Type B pancreatic cell (in vitro differentiated cells): Measurements from ENCODE around the gene TELO2. TPM values are rescaled to one million over a fixed set of nuclear protein-coding genes. Genes with fewer than 3 reads are reported as not detected.

Experiments used
- DNase-seq: peaks from one replicate; pipeline ENCODE4 v3.0.0; 2021; ENCODE audit warnings: mixed read lengths; ENCODE audit not compliant: unreplicated experiment; ENCODE audit errors: extremely low spot score
- H3K27ac Mint-ChIP-seq: 2 replicates; pipeline ENCODE4 v1.8.0; 2021; ENCODE audit warnings: mild to moderate bottlenecking, mixed read lengths
- H3K27me3 Mint-ChIP-seq: 2 replicates; pipeline ENCODE4 v1.8.0; 2021; ENCODE audit warnings: mixed read lengths
- H3K36me3 Mint-ChIP-seq: 2 replicates; pipeline ENCODE4 v1.8.0; 2021; ENCODE audit warnings: mixed read lengths
- H3K4me1 Mint-ChIP-seq: one replicate; pipeline ENCODE4 v1.8.0; 2021; ENCODE audit warnings: mixed read lengths; ENCODE audit not compliant: unreplicated experiment
- H3K4me3 Mint-ChIP-seq: 2 replicates; pipeline ENCODE4 v1.8.0; 2021; ENCODE audit warnings: mild to moderate bottlenecking, mixed read lengths
- H3K9me3 Mint-ChIP-seq: 2 replicates; pipeline ENCODE4 v1.8.0; 2021; ENCODE audit warnings: mixed read lengths
- total RNA-seq: library from RNA; stranded (reverse); gene quantifications from 2 replicates; pipeline ENCODE4 v1.2.1, GENCODE V29; 2021; ENCODE audit warnings: low replicate concordance
- TF ChIP-seq, protein P1 (sequence below): fragments of 200-600 bp; sonication (generic); conservative IDR thresholded peaks from 2 replicates; pipeline ENCODE4 v1.5.0; 2021; ENCODE audit warnings: antibody characterized with exemption, mild to moderate bottlenecking

The TELO2 gene
- total RNA-seq, 1 donor from 2014 or later: 65.4 TPM

DNA sequence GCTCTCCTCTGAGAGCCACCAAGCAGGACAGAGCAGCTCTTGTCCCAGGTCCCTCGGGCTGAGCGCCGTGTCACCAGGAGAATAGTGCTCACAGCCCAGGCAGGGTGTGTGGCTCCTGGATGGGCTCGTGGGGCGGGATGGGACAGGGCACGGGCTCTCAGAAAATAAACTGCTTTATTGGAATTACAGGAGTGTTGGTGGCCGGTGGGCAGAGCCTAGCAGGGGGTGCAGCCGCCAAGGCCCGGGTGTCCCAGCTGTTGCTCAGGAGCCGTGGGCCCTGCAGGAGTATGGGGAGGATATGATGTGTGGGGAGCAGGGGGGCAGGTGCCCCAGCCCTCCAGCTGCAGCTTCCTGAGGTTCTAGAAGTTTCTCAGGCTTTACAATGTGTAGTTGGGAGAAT is 17.1 kb downstream of the TELO2 start:
- Mint-ChIP-seq H3K4me3 (no peak overlapping the region), H3K27me3 (no peaks in the 10 kb centered on the region), H3K27ac (no peak overlapping the region), H3K36me3 (peaks cover 13% of the 10 kb centered on the region), H3K4me1 (no peaks in the 10 kb centered on the region), H3K9me3 (no peaks in the 10 kb centered on the region)
- TF ChIP-seq, protein P1, sequence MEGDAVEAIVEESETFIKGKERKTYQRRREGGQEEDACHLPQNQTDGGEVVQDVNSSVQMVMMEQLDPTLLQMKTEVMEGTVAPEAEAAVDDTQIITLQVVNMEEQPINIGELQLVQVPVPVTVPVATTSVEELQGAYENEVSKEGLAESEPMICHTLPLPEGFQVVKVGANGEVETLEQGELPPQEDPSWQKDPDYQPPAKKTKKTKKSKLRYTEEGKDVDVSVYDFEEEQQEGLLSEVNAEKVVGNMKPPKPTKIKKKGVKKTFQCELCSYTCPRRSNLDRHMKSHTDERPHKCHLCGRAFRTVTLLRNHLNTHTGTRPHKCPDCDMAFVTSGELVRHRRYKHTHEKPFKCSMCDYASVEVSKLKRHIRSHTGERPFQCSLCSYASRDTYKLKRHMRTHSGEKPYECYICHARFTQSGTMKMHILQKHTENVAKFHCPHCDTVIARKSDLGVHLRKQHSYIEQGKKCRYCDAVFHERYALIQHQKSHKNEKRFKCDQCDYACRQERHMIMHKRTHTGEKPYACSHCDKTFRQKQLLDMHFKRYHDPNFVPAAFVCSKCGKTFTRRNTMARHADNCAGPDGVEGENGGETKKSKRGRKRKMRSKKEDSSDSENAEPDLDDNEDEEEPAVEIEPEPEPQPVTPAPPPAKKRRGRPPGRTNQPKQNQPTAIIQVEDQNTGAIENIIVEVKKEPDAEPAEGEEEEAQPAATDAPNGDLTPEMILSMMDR: no peak
- no peak for DNase-seq

DNA sequence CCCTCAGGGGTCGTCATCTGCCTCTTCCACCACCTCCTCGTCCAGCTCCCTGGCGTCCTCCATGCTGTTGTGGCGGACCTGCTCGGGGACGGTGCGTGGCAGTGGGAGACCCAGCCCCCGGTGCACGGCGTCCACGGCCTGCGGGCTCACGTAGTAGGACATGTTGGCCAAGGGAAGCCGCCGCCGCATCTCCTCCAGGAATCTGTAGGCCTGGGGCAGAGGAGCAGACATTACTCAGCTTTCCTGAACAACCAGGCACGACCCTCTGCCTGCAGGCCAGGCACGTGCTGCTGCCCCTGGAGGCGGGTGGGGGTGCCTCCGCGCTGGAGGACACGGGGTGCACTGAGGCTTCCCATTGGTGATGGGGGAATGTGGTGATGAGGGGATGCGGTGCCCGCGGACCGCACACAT is 17.8 kb downstream of the TELO2 start:
- H3K36me3 Mint-ChIP-seq: peaks cover 13% of the 10 kb centered on the region
- no peaks in the 10 kb centered on the region for H3K9me3 Mint-ChIP-seq
- DNase-seq: no peak
- H3K27ac Mint-ChIP-seq: no peak overlapping the region
- H3K4me1 Mint-ChIP-seq: no peaks in the 10 kb centered on the region
- H3K27me3 Mint-ChIP-seq: no peaks in the 10 kb centered on the region
- TF ChIP-seq, protein P1: no peak
- H3K4me3 Mint-ChIP-seq: no peak overlapping the region

DNA sequence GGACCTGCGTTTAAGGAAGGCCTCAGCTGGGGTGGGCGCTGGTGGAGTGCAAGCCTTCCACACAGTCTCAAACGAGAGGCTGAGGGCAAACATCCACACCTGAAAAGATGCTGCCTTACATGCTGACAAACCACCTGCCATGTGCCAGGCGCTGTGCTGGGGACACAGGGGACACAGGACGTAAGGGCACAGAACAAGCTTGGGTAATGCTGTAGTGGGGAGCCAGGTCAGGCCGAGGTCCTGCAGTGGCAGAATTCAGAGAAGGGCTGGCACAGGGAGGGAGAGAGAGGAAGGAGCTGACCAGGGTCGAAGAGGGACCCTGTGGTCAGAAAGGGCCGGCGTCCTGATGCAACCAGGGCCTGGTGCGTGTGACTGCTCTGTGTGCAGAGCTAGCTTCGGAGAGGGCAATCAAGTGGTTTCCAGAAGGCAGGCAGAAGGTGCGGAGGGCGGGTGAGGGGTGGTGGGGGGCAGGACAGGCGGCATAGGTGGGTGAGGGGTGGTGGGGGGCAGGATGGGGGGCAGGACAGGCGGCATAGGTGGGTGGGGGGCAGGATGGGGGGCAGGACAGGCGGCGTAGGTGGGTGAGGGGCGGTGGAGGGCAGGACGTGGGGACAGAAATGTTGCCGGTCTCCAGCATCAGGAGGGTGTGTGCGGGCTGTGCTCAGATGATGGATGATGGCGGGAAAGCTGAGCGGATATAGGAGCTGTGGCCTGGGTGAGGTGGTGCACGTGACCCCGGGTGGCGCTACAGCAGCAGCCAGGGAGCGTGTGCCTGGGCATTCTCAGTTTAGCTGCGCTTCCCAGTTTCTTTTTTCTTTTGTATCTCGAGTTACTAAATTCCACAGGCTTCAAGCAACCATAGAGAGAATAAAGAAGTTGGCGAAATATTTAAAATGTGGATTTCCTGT is 18.8 kb downstream of the TELO2 start:
- TF ChIP-seq, protein P1: no peak
- DNase-seq: no peak
- Mint-ChIP-seq H3K4me3 (no peak overlapping the region), H3K27me3 (no peaks in the 10 kb centered on the region), H3K36me3 (peaks cover 20% of the 10 kb centered on the region), H3K4me1 (no peaks in the 10 kb centered on the region), H3K9me3 (no peaks in the 10 kb centered on the region), H3K27ac (no peak overlapping the region)

DNA sequence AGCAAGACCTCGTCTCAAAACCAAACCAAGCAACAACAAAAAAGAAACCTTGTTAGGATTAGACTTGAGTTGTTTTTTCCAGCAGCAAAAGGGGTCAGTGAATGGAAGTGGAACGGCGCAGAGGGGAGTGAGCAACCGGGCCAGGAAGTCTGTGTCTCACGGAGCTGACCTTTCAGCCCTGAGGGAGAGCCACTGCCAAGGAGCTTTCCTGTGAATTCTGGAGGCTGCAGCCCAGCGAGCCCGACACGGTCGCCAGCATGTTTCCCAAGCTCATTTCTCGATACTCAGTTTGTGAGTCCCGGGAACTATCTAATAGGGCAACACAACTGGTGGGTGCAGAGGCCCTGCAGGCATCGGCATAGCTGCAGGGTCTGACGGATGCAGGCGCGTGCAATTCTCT is 19.6 kb downstream of the TELO2 start:
- no peak overlapping the region for H3K27ac Mint-ChIP-seq
- no peak for DNase-seq
- peaks cover 21% of the 10 kb centered on the region for H3K36me3 Mint-ChIP-seq
- no peak overlapping the region for H3K4me3 Mint-ChIP-seq
- no peaks in the 10 kb centered on the region for H3K4me1 Mint-ChIP-seq
- TF ChIP-seq, protein P1: no peak
- no peaks in the 10 kb centered on the region for H3K9me3 Mint-ChIP-seq
- H3K27me3 Mint-ChIP-seq: no peaks in the 10 kb centered on the region

DNA sequence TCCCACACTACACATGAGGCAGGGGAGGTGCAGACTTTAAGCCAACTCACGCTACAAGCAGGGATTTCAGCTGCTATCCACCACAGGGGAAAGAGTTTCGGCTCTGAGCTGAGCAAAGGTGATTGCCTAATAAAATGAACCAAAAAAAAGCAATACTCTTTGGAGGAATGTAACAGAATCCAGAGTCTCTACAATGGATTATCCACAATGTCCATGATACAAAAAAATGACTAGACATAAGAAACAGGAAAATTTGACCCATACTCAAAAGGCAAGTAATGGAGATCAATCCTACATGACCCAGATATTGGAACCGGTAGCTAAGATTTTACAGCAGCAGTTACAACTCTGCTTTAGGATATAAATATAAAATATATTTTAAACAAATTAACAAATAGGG is 21.3 kb downstream of the TELO2 start:
- Mint-ChIP-seq H3K36me3 (peaks cover 21% of the 10 kb centered on the region), H3K27me3 (no peaks in the 10 kb centered on the region), H3K4me3 (no peak overlapping the region), H3K9me3 (no peaks in the 10 kb centered on the region), H3K4me1 (no peaks in the 10 kb centered on the region), H3K27ac (no peak overlapping the region)
- TF ChIP-seq, protein P1: no peak
- no peak for DNase-seq
